HEK293 (cell line): ENCODE measurements around the gene LAMC2.
A peak's percentile ranks its signal among the peaks of the same experiment; 100 is the strongest.

Source experiments
- CTCF ChIA-PET: fragments of 350-600 bp; formaldehyde crosslinking; extraction: SDS; loops from one replicate; lab custom pipeline; 2021; ENCODE audit warnings: antibody characterized with exemption; lab: Yijun Ruan, JAX
- POLR2A ChIA-PET: fragments of 300-600 bp; formaldehyde crosslinking; extraction: SDS; loops from one replicate; lab custom pipeline; 2020; ENCODE audit warnings: antibody characterized with exemption, inconsistent platforms; lab: Yijun Ruan, JAX
- H3K27ac ChIP-seq: fragments of 200-500 bp; sonication (Bioruptor generic); 2 replicates; pipeline ENCODE4 v1.5.1; 2014; ENCODE audit warnings: low read depth, low read length, control low read depth, inconsistent platforms; ENCODE audit errors: extremely low read depth
- H3K36me3 ChIP-seq, 2 experiments: fragments of 200-500 bp in 1 of 2; sonication (Bioruptor generic) in 1 of 2; 1 replicate in 1 of 2; 2 replicates in 1 of 2; pipeline ENCODE4 v1.5.1; 2014 to 2017; ENCODE audit warnings: inconsistent platforms in 2 of 2, low read length in 2 of 2; ENCODE audit not compliant: control insufficient read depth in 2 of 2, insufficient read depth in 1 of 2
- H3K4me1 ChIP-seq: fragments of 200-500 bp; sonication (Bioruptor generic); 2 replicates; pipeline ENCODE4 v1.5.1; 2014; ENCODE audit warnings: mild to moderate bottlenecking, low read length, inconsistent platforms; ENCODE audit not compliant: control insufficient read depth, insufficient read depth
- H3K4me3 ChIP-seq: 2 replicates; pipeline ENCODE4 v1.5.1; 2011; ENCODE audit warnings: low read depth, mild to moderate bottlenecking, control low read depth, low read length, moderate library complexity
- H3K9me3 ChIP-seq: fragments of 200-500 bp; sonication (Bioruptor generic); 2 replicates; pipeline ENCODE4 v1.5.1; 2014; ENCODE audit warnings: low read depth, low read length, inconsistent platforms; ENCODE audit not compliant: control insufficient read depth, insufficient read depth
- KLF8 ChIP-seq: fragments of 450-650 bp; formaldehyde crosslinking; IDR thresholded peaks from 2 replicates; pipeline ENCODE4 v1.5.1; 2016; ENCODE audit warnings: missing biosample characterization, missing genetic modification characterization
- KLF9 ChIP-seq: fragments of 450-650 bp; formaldehyde crosslinking; IDR thresholded peaks from 2 replicates; pipeline ENCODE4 v1.5.1; 2016; ENCODE audit warnings: missing biosample characterization, missing genetic modification characterization, low read depth
- PRDM1 ChIP-seq: fragments of 450-650 bp; formaldehyde crosslinking; IDR thresholded peaks from 2 replicates; pipeline ENCODE4; 2016; ENCODE audit warnings: missing biosample characterization, missing genetic modification characterization
- SCRT1 ChIP-seq: fragments of 450-650 bp; formaldehyde crosslinking; IDR thresholded peaks from 2 replicates; pipeline ENCODE4 v1.5.1; 2016; ENCODE audit warnings: missing biosample characterization, missing genetic modification characterization, borderline replicate concordance
- ZBTB11 ChIP-seq: fragments of 450-650 bp; formaldehyde crosslinking; conservative IDR thresholded peaks from 2 replicates; pipeline ENCODE4 v1.5.1; 2016; ENCODE audit warnings: low read depth, missing biosample characterization, missing genetic modification characterization
- ZBTB17 ChIP-seq: fragments of 450-650 bp; formaldehyde crosslinking; IDR thresholded peaks from 2 replicates; pipeline ENCODE4 v1.5.1; 2016; ENCODE audit warnings: missing biosample characterization, missing genetic modification characterization
- ZFP37 ChIP-seq: fragments of 450-650 bp; formaldehyde crosslinking; IDR thresholded peaks from 2 replicates; pipeline ENCODE4 v1.5.1; 2016; ENCODE audit warnings: missing biosample characterization, missing genetic modification characterization
- ZNF112 ChIP-seq: fragments of 450-650 bp; formaldehyde crosslinking; IDR thresholded peaks from 2 replicates; pipeline ENCODE4 v1.5.0; 2017; ENCODE audit warnings: missing biosample characterization, missing genetic modification characterization
- ZNF138 ChIP-seq: fragments of 450-650 bp; formaldehyde crosslinking; IDR thresholded peaks from 2 replicates; pipeline ENCODE4 v1.5.1; 2016; ENCODE audit warnings: missing biosample characterization, missing genetic modification characterization, borderline replicate concordance
- ZNF157 ChIP-seq: fragments of 450-650 bp; formaldehyde crosslinking; IDR thresholded peaks from 2 replicates; pipeline ENCODE4 v1.5.1; 2016; ENCODE audit warnings: missing biosample characterization, missing genetic modification characterization
- ZNF202 ChIP-seq: fragments of 450-650 bp; formaldehyde crosslinking; IDR thresholded peaks from 2 replicates; pipeline ENCODE4 v1.5.1; 2016; ENCODE audit warnings: missing biosample characterization, missing genetic modification characterization, borderline replicate concordance
- ZNF211 ChIP-seq: fragments of 450-650 bp; formaldehyde crosslinking; IDR thresholded peaks from 2 replicates; pipeline ENCODE4 v1.5.1; 2016; ENCODE audit warnings: low read depth, missing biosample characterization, missing genetic modification characterization
- ZNF239 ChIP-seq: fragments of 450-650 bp; formaldehyde crosslinking; IDR thresholded peaks from 2 replicates; pipeline ENCODE4 v1.5.1; 2016; ENCODE audit warnings: missing biosample characterization, missing genetic modification characterization
- ZNF350 ChIP-seq: fragments of 450-650 bp; formaldehyde crosslinking; IDR thresholded peaks from 2 replicates; pipeline ENCODE4 v1.5.0; 2017; ENCODE audit warnings: missing biosample characterization, mild to moderate bottlenecking, missing genetic modification characterization
- ZNF366 ChIP-seq: fragments of 450-650 bp; formaldehyde crosslinking; conservative IDR thresholded peaks from 2 replicates; pipeline ENCODE4 v1.5.1; 2016; ENCODE audit warnings: missing biosample characterization, missing genetic modification characterization
- ZNF37A ChIP-seq: fragments of 450-650 bp; IDR thresholded peaks from 2 replicates; pipeline ENCODE4 v1.5.1; 2018; ENCODE audit warnings: missing biosample characterization, missing genetic modification characterization
- ZNF513 ChIP-seq: fragments of 450-650 bp; IDR thresholded peaks from 2 replicates; pipeline ENCODE4 v1.5.1; 2018; ENCODE audit warnings: missing biosample characterization, missing genetic modification characterization
- ZNF521 ChIP-seq: fragments of 450-650 bp; formaldehyde crosslinking; IDR thresholded peaks from 2 replicates; pipeline ENCODE4 v1.5.1; 2017; ENCODE audit warnings: missing biosample characterization, mild to moderate bottlenecking, missing genetic modification characterization
- ZNF549 ChIP-seq: fragments of 450-650 bp; IDR thresholded peaks from 2 replicates; pipeline ENCODE4 v1.5.1; 2018; ENCODE audit warnings: missing biosample characterization, missing genetic modification characterization, mild to moderate bottlenecking, inconsistent platforms, moderate library complexity
- ZNF555 ChIP-seq: fragments of 450-650 bp; formaldehyde crosslinking; conservative IDR thresholded peaks from 2 replicates; pipeline ENCODE4 v1.5.1; 2017; ENCODE audit warnings: missing biosample characterization, mild to moderate bottlenecking, missing genetic modification characterization, inconsistent platforms
- ZNF561 ChIP-seq: fragments of 450-650 bp; IDR thresholded peaks from 2 replicates; pipeline ENCODE4 v1.5.1; 2018; ENCODE audit warnings: missing biosample characterization, missing genetic modification characterization, borderline replicate concordance
- ZNF664 ChIP-seq: fragments of 450-650 bp; formaldehyde crosslinking; IDR thresholded peaks from 2 replicates; pipeline ENCODE4 v1.5.1; 2016; ENCODE audit warnings: missing biosample characterization, missing genetic modification characterization
- ZNF76 ChIP-seq: fragments of 450-650 bp; formaldehyde crosslinking; IDR thresholded peaks from 2 replicates; pipeline ENCODE4; 2016; ENCODE audit warnings: low read depth, missing biosample characterization, missing genetic modification characterization, borderline replicate concordance
- ZNF785 ChIP-seq: fragments of 450-650 bp; formaldehyde crosslinking; IDR thresholded peaks from 2 replicates; pipeline ENCODE4 v1.5.1; 2016; ENCODE audit warnings: missing biosample characterization, missing genetic modification characterization
- ZNF791 ChIP-seq: fragments of 450-650 bp; formaldehyde crosslinking; IDR thresholded peaks from 2 replicates; pipeline ENCODE4 v1.5.1; 2016; ENCODE audit warnings: missing biosample characterization, missing genetic modification characterization
- ZSCAN16 ChIP-seq: fragments of 450-650 bp; formaldehyde crosslinking; IDR thresholded peaks from 2 replicates; pipeline ENCODE4 v1.5.1; 2016; ENCODE audit warnings: missing biosample characterization, missing genetic modification characterization
- TF ChIP-seq, protein P1 (sequence below): fragments of 450-650 bp; formaldehyde crosslinking; IDR thresholded peaks from 2 replicates; pipeline ENCODE4 v1.5.1; 2016; ENCODE audit warnings: missing biosample characterization, missing genetic modification characterization
- TF ChIP-seq, protein P2 (sequence below): fragments of 450-650 bp; formaldehyde crosslinking; IDR thresholded peaks from 2 replicates; pipeline ENCODE4 v1.5.0; 2017; ENCODE audit warnings: missing biosample characterization, missing genetic modification characterization, borderline replicate concordance
- TF ChIP-seq, protein P3 (sequence below): fragments of 450-650 bp; formaldehyde crosslinking; IDR thresholded peaks from 2 replicates; pipeline ENCODE4; 2016; ENCODE audit warnings: missing biosample characterization, missing genetic modification characterization

LAMC2 gene

DNA sequence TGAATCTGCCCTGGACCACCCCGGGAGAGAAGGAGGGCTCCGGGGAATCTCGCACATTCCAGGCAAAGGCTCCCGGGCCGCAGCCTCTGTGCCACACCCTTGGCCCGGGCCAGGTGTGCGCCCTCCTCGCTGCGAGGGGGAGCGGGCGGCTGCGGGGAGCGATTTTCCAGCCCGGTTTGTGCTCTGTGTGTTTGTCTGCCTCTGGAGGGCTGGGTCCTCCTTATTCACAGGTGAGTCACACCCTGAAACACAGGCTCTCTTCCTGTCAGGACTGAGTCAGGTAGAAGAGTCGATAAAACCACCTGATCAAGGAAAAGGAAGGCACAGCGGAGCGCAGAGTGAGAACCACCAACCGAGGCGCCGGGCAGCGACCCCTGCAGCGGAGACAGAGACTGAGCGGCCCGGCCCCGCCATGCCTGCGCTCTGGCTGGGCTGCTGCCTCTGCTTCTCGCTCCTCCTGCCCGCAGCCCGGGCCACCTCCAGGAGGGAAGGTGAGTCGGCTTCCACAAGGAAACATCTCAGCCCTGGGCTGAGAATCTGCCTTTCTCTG is at the start of gene LAMC2:
LAMC2 (plus strand) TSS at position 324 of the 550 bp plus-strand sequence; CDS start at position 413, 89 bp downstream.
- H3K27ac ChIP-seq = peak within 1 kb of the TSS; percentile 38; the same call in 1 of the 2 replicates
- H3K4me1 ChIP-seq = no peaks in the 10 kb centered on the region
- H3K36me3 ChIP-seq = no peaks in the 10 kb centered on the region
- H3K4me3 ChIP-seq = peak within 1 kb of the TSS; percentile 34
- POLR2A ChIA-PET = no interaction called here
- no peaks in the 10 kb centered on the region for H3K9me3 ChIP-seq
- CTCF ChIA-PET = interaction anchor here (0.6 to 1.3 kb wide), 9 partner anchors 18 to 223 kb away, joined by 3 to 5 read pairs (median 3); no protein-coding TSS in a partner anchor
- TF ChIP-seq ZNF202 (tag by site-specific recombination) = no peak
- no peak for TF ChIP-seq ZNF350 (tag by site-specific recombination)
- no peak for TF ChIP-seq ZNF37A
- no peak for TF ChIP-seq ZNF138 (tag by site-specific recombination)
- no peak for TF ChIP-seq ZNF785 (tag by site-specific recombination)
- TF ChIP-seq, protein P1, sequence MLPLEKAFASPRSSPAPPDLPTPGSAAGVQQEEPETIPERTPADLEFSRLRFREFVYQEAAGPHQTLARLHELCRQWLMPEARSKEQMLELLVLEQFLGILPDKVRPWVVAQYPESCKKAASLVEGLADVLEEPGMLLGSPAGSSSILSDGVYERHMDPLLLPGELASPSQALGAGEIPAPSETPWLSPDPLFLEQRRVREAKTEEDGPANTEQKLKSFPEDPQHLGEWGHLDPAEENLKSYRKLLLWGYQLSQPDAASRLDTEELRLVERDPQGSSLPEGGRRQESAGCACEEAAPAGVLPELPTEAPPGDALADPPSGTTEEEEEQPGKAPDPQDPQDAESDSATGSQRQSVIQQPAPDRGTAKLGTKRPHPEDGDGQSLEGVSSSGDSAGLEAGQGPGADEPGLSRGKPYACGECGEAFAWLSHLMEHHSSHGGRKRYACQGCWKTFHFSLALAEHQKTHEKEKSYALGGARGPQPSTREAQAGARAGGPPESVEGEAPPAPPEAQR = no peak
- TF ChIP-seq ZFP37 (tag by site-specific recombination) = no peak; the same call in 1 of the 2 replicates
- no peak for TF ChIP-seq ZSCAN16
- TF ChIP-seq ZBTB17 (tag by site-specific recombination) = peak; percentile 99
- TF ChIP-seq ZNF76 (tag by site-specific recombination) = no peak
- TF ChIP-seq, protein P2, sequence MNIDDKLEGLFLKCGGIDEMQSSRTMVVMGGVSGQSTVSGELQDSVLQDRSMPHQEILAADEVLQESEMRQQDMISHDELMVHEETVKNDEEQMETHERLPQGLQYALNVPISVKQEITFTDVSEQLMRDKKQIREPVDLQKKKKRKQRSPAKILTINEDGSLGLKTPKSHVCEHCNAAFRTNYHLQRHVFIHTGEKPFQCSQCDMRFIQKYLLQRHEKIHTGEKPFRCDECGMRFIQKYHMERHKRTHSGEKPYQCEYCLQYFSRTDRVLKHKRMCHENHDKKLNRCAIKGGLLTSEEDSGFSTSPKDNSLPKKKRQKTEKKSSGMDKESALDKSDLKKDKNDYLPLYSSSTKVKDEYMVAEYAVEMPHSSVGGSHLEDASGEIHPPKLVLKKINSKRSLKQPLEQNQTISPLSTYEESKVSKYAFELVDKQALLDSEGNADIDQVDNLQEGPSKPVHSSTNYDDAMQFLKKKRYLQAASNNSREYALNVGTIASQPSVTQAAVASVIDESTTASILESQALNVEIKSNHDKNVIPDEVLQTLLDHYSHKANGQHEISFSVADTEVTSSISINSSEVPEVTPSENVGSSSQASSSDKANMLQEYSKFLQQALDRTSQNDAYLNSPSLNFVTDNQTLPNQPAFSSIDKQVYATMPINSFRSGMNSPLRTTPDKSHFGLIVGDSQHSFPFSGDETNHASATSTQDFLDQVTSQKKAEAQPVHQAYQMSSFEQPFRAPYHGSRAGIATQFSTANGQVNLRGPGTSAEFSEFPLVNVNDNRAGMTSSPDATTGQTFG (tag by site-specific recombination) = no peak
- no peak for TF ChIP-seq ZNF791 (tag by site-specific recombination)
- TF ChIP-seq KLF9 (tag by site-specific recombination) = no peak
- TF ChIP-seq ZBTB11 (tag by site-specific recombination) = no peak
- no peak for TF ChIP-seq ZNF555 (tag by site-specific recombination)
- TF ChIP-seq ZNF513 = no peak
- no peak for TF ChIP-seq ZNF211
- no peak for TF ChIP-seq ZNF664
- 0 out of 2 replicates have a peak, but pooled peaks have one; percentile 6 for TF ChIP-seq PRDM1
- no peak for TF ChIP-seq ZNF112 (tag by site-specific recombination)
- TF ChIP-seq ZNF521 = no peak
- 0 out of 2 replicates have a peak, but pooled peaks have one; percentile 16 for TF ChIP-seq KLF8 (tag by site-specific recombination)
- no peak for TF ChIP-seq SCRT1 (tag by site-specific recombination)
- 0 out of 2 replicates have a peak, but pooled peaks have one; percentile 57 for TF ChIP-seq ZNF561
- TF ChIP-seq, protein P3, sequence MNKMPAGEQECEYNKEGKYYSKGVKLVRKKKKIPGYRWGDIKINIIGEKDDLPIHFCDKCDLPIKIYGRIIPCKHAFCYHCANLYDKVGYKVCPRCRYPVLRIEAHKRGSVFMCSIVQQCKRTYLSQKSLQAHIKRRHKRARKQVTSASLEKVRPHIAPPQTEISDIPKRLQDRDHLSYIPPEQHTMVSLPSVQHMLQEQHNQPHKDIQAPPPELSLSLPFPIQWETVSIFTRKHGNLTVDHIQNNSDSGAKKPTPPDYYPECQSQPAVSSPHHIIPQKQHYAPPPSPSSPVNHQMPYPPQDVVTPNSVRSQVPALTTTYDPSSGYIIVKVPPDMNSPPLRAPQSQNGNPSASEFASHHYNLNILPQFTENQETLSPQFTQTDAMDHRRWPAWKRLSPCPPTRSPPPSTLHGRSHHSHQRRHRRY (tag by site-specific recombination) = no peak
- TF ChIP-seq ZNF366 = no peak
- no peak for TF ChIP-seq ZNF239 (tag by site-specific recombination)
- TF ChIP-seq ZNF157 (tag by site-specific recombination) = no peak
- no peak for TF ChIP-seq ZNF549 (tag by site-specific recombination)
